ENCODE results near the gene SAT2.
"Not testable (repeated sequence)": the region's sequence is repeated elsewhere in the genome, so short reads cannot be mapped to it uniquely, and the experiment has no call there.

Gene SAT2

DNA sequence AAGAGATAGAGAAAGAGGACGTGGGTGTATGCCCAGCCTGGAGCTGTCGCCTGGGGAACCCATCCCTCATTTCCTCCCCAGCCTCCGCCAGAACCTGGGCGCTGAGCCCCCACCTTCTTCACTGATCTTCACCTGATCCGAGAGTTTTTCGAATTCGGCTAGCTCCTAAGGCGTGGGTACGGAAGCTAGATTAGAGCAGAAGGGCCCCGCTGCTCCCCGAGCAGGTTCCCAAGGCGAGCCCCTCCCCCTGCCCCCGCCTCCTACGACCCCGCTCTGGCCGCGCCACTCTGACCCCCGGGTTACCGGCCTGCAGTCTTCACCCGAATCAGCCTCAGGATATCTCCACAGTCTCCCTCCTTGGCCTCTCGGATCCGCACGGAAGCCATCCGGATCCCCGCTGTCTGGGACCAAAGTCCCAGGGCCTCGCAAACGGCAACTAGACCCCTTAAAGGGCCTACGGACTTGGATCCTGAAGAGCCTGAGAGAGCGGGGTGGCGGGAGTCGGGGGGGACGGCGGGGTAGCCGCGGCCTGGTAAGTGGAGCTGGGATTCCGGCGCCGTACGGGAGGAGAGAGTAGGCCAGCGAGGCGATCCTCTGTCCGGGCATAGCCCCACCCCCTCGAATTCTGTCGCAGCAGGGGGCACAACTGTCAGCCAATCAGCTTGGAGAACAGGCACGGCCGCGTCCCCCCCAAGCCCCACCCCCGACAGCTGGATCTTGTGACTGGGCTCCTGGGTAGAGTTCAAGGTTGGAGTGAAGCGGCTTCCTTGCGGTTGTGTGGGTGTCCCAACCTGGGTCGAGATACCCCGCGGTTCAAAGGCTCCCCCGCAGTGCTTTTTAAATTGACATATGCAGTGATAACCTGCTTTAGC is at the start of gene SAT2:
Gene SAT2 (minus strand): TSS at position 572 of the 872 bp plus-strand sequence. CDS start 186 bp downstream, at position 386.
- in situ Hi-C loops (cut with HindIII; ENCODE audit: low sequenced_read_pairs): no loop called here

DNA sequence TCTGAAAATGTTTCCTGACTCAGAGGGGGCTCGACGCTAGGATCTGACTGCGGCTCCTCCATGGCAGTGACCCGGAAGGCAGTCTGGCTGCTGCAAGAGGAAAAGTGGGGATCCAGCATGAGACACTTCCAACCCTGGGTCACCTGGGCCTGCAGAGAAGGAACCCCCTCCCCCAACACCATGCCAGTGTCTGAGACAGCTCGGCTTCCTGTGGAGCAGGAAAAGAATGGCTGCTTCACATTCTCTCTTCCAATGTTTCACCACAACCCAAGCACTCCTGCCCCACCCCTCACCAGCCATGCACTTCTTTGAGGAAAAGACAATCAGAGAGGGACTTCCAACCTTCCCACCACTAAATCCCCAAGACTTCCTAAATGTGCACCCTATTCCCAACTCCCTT is 48.9 kb upstream of the SAT2 start:
- in situ Hi-C loops (cut with HindIII; ENCODE audit: low sequenced_read_pairs): no loop called here

DNA sequence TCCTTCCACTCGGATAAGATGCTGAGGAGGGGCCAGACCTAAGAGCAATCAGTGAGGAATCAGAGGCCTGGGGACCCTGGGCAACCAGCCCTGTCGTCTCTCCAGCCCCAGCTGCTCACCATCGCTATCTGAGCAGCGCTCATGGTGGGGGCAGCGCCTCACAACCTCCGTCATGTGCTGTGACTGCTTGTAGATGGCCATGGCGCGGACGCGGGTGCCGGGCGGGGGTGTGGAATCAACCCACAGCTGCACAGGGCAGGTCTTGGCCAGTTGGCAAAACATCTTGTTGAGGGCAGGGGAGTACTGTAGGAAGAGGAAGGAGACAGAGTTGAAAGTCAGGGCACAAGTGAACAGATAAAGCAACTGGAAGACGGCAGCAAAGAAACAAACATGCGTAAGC is 47.3 kb upstream of the SAT2 start:
- in situ Hi-C loops (cut with HindIII; ENCODE audit: low sequenced_read_pairs): no loop called here

DNA sequence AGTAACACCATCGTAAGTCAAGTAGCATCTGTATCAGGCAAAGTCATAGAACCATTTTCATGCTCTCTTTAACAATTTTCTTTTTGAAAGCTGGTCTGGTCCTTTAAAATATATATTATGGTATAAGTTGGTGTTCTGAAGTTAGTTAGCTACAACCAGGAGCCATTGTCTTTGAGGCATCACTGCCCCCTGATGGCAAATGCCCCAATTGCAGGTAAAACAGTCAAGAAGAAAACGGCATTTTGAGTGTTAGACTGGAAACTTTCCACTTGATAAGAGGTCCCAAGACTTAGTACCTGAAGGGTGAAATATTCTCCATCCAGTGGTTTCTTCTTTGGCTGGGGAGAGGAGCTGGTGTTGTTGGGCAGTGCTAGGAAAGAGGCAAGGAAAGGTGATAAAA is 45.6 kb upstream of the SAT2 start:
- in situ Hi-C loops (cut with HindIII; ENCODE audit: low sequenced_read_pairs): no loop called here

DNA sequence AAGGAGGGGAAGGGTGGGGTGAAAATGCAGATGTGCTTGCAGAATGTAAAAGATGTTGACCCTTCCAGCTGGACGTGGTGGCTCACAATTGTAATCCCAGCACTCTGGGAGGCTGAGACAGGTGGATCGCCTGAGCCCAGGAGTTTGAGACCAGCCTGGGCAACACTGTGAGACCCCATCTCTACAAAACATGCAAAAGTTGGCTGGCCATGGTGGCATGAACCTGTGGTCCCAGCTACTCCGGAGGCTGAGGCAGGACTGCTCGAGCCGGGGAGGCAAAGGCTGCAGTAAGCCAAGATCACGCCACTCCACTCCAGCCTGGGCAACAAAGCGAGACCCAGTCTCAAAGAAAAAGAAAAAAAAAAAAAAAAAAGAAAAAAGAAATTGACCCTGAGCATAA is 40.9 kb upstream of the SAT2 start:
- in situ Hi-C loops (cut with HindIII; ENCODE audit: low sequenced_read_pairs): no loop called here

GRCh38 chr17:7667656-7668406 is 40.2 kb upstream of the SAT2 start:
- in situ Hi-C loops (cut with HindIII; ENCODE audit: low sequenced_read_pairs): no loop called here

- in situ Hi-C loops (cut with HindIII; ENCODE audit: low sequenced_read_pairs): no loop called here
Observed at GRCh38 chr17:7656958-7657609, 29.5 kb upstream of the SAT2 start.

- in situ Hi-C loops (cut with HindIII; ENCODE audit: low sequenced_read_pairs): no loop called here
Observed at GRCh38 chr17:7655541-7655840, 27.9 kb upstream of the SAT2 start.

- in situ Hi-C loops (cut with HindIII; ENCODE audit: low sequenced_read_pairs): no loop called here
Observed at GRCh38 chr17:7654832-7655540, 27.4 kb upstream of the SAT2 start.

DNA sequence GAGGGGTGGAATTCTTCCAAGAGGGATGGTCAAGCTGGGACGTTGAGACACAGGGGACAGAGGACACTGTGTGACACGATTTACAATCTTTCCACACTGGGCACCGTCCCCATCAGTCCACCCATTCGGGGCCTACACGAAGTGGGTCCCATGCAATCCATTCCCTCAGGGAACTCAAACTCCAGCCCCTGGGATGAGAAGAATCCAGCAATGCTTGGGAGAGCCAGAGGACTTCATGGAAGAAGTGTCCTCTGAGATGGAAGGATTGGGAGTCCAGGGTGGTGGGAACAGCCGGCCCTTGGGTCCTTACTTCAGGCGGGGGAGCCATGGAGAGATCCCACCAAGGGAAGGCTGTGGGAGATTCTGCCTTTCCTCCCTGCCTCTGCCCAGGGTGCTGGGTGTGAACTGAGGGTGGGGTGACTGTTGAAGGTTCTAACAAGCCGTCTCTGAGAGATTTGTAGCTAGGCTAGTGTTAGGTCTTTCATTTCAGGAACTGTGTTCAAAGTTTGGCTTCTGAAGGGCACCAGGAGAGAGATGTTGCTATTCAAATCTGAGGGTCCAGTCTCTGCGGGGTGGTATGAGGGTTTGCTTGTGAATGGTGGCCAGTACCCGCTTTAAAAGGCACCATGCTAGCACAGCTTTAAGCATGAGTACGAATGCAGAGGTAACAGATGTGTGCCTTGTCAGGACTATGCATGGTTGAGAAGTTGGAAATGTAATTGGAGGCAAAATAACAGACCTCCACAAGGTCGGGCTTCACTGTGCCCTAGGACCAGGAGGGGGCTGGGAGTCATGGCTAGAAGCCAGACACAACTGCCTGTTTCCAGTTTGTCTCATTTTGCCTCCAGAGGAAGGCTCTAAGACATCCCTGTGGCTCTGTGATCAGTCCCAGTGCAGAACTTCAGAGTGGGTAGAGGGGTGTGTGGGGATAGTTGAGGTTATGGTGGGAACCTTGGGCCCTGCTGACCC is 25.1 kb upstream of the SAT2 start:
- in situ Hi-C loops (cut with HindIII; ENCODE audit: low sequenced_read_pairs): no loop called here

DNA sequence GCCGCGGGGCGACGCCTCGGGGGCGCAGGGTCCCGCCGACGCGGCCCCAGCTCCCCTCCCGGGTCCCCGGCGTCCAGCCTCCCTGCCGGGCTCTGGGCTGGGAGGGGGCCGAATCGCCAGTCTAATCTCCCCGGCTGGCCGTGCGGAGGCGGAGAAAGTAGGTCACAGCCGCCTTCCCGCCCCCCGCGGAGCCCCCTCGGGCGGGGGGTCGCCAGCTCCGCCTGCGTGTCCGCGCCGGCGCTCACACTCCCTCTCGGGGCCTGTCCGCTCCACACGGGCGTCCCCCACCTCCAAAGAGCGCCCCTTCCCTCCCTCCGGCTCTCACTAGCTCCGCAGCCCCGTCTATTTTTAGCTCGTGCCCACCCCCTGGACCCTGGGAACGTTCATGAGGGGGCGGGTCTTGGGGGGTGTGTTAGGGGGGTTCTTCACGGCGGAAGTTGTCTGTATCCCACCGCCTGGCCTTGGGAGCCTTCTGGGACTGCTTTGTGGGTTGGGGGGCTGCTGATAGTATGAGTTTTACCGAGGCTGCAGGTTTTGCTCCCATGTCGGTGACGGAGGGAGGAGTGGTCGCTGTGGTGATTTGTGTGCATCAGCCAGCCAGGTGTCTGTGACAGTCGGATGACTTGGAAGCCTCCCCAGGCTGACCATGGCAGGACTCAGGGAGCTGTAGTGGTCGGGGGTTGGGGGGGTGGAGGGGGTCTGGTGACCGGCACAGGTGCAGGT is 24.2 kb upstream of the SAT2 start:
- in situ Hi-C loops (cut with HindIII; ENCODE audit: low sequenced_read_pairs): no loop called here

DNA sequence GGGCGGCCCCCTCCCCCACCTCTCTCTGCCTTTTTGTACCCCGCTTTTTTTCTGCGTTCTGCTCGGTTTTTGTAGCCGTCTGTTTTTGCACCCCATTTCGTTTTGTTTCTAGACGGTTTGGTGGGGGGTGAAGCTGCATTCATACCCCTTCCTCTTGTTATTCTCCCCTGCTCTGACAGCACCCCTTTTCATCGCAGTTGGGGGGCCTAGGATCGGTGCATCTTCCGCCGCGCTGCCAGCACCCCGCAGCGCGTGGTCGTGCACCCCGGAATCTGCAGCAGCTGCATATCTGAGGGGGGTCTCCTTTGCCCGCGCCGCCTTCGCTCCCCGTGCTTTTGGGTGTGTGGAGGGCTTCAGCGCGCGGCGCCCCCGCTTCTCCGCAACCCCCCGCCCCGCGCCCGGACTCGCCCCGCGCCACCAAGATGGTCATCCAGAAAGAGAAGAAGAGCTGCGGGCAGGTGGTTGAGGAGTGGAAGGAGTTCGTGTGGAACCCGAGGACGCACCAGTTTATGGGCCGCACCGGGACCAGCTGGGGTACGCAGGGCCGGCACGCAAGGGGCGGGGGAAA is 23.6 kb upstream of the SAT2 start:
- in situ Hi-C loops (cut with HindIII; ENCODE audit: low sequenced_read_pairs): no loop called here

DNA sequence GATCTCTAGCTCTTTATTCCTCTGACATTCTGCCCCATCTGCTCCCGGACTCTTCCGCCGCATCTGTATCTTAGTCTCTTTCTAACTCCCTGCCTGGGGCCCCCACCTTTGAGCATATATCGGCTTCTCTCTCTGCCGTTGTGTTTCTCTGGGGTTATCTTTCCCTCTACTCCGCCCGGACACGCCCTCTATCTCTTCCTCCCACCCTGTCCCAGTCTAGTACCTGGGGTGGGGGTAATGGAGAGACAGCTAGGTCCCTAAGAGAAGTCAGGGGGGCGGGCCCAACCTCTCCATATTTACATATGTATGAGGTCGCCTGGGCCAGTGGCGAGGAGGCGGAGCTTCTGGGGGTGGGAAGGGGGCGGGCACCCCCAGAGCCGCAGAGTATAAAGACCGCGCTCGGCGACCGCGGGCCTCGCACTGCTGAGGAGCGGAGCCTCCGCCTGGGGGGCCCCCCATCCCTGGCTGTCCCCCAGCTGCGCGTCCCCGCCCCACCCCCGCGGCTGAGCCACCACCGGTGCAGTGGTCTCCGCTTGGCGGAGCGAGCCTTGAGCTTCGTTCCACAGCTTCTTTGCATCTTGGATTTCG is 23.0 kb upstream of the SAT2 start, which contains the start of gene ATP1B2:
Gene ATP1B2 (plus strand): TSS at position 418 of the 588 bp plus-strand sequence. CDS start 593 bp downstream, outside the sequence.
- in situ Hi-C loops (cut with HindIII; ENCODE audit: low sequenced_read_pairs): no loop called here

GRCh38 chr17:7647018-7647417 is 19.4 kb upstream of the SAT2 start:
- in situ Hi-C loops (cut with HindIII; ENCODE audit: low sequenced_read_pairs): no loop called here

DNA sequence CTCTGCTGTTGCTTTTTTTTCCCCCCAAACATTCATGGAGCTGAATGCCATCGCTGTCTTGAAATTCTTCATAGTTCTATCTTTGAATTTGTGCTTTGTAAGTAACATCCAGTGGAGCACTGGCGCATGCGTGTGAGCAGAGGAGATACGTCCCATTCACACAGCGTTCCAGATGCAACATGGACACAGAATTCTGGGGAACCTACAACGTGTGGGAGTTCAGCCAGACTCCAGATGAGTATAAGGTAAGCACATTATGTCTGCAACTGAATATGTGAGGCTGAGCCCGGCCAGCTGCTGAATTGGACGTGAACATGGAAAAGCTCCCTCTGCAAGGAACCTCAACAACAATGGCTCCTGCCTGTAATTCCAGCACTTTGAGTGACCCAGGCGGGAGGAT is 18.8 kb upstream of the SAT2 start:
- in situ Hi-C loops (cut with HindIII; ENCODE audit: low sequenced_read_pairs): no loop called here

DNA sequence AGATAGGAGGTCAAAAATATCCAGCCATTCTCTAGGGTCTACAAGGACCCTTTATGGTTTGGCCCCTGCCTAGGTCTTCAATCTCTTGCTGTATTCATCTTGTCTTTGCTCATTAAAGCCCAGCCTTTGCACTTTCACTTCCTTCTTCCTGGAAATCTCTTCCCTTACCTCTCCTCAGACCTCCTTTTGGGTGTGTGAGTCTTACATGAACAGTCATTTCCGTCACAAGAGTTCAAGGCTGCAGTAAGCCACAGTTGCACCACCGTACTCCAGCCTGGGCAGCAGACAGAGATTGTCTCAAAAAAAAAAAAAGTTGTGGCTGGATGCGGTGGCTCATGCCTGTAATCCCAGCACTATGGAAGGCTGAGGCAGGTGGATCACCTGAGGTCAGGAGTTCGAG is 17.2 kb upstream of the SAT2 start:
- in situ Hi-C loops (cut with HindIII; ENCODE audit: low sequenced_read_pairs): no loop called here

GRCh38 chr17:7641635-7642034 is 14.0 kb upstream of the SAT2 start:
- in situ Hi-C loops (cut with HindIII; ENCODE audit: low sequenced_read_pairs): not testable (repeated sequence)

GRCh38 chr17:7640783-7641182 is 13.2 kb upstream of the SAT2 start:
- in situ Hi-C loops (cut with HindIII; ENCODE audit: low sequenced_read_pairs): no loop called here

DNA sequence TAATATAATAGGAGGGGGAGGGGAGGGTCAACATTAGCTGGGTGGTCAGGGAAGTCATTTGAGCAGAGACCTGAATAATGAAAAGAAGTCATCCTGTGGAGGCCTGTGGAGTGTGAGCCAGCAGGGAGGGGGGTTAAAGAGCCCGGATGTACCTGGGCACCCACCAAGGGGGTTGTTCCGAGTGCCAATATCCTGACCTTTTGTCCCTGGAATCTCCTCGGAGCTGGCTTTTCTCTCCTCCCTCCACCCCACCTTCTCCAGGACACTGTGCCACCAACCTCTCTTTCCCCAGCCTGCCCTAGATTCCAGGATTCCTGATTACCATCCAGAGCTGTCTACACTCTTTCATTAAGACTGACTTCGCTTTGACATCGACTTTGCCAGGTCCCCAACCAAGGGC is 8.5 kb upstream of the SAT2 start:
- in situ Hi-C loops (cut with HindIII; ENCODE audit: low sequenced_read_pairs): no loop called here
